Testis (tissue), 2 donors: ENCODE results near the gene MANSC4.

Experiments
- CTCF ChIP-seq, 3 experiments: fragments of 450-650 bp in 2 of 3; fragments of 200-600 bp in 1 of 3; sonication (generic) in 1 of 3; IDR thresholded peaks; one replicate each; pipeline ENCODE4 v1.5.1; 2016 to 2019; ENCODE audit warnings: antibody characterized with exemption in 3 of 3, mild to moderate bottlenecking in 2 of 3, moderate library complexity in 1 of 3
- POLR2A ChIP-seq: fragments of 450-650 bp; IDR thresholded peaks from one replicate; pipeline ENCODE4 v1.6.1; 2017; ENCODE audit warnings: antibody characterized with exemption, mild to moderate bottlenecking, moderate library complexity

DNA sequence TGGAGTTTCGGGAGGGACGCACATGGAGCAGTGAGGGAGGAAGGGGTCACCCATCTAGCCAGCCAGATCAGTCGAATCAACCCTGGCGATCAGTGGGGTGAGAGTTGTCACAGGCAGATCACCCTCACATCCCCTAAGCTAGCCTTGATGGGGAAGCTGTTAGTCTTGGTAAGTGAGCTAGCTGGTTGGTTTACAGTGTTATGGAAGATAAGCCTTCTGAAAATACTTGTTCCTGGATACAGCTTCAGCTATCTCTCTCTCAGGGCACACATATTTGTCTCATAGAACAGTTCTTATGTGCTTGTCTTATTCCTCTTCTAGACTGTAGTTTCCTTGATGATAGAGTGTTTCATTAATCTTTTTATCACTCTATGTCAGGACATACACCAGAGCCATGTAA lies 26.2 kb upstream of the MANSC4 start:
- no peak for TF ChIP-seq POLR2A
- TF ChIP-seq CTCF (IDR thresholded peaks at IDR 0.05), result no peak
